Heart left ventricle (tissue), 16 donors: ENCODE measurements around the gene FAM83G. TPM values are rescaled to one million over a fixed set of nuclear protein-coding genes. Genes with fewer than 3 reads are reported as not detected.

Source experiments
- ATAC-seq, 4 donors: fragments of 200-7000 bp; cut with Tn5 transposase; one replicate each; pipeline ENCODE4 v1.9.1; 2020 to 2022; ENCODE audit warnings: moderate library complexity in 4 of 4, mild to moderate bottlenecking in 3 of 4, moderate number of reproducible peaks in 1 of 4
- DNase-seq, 5 donors: peaks; one replicate each; pipeline ENCODE4 v3.0.0-alpha.2; 2020
- H3K27ac ChIP-seq, 12 donors: fragments of 200-600 bp; sonication (generic) in 4 of 12; one replicate each; pipeline versions ENCODE4 v1.5.0 to v1.8.0; 2016 to 2022; ENCODE audit warnings: mild to moderate bottlenecking in 2 of 12
- H3K27me3 ChIP-seq, 9 donors: fragments of 200-600 bp; sonication (generic) in 2 of 9; one replicate each; pipeline versions ENCODE4 v1.5.1 to v1.8.0; 2016 to 2022; ENCODE audit warnings: mild to moderate bottlenecking in 3 of 9
- H3K36me3 ChIP-seq, 9 donors: fragments of 200-600 bp; sonication (generic) in 2 of 9; one replicate each; pipeline versions ENCODE4 v1.5.0 to v1.8.0; 2018 to 2022; ENCODE audit warnings: mild to moderate bottlenecking in 2 of 9
- H3K4me1 ChIP-seq, 12 donors: fragments of 200-600 bp; sonication (generic) in 4 of 12; one replicate each; pipeline versions ENCODE4 v1.5.0 to v1.8.0; 2016 to 2022; ENCODE audit warnings: mild to moderate bottlenecking in 3 of 12
- H3K4me3 ChIP-seq, 12 donors: fragments of 200-600 bp; sonication (generic) in 4 of 12; one replicate each; pipeline versions ENCODE4 v1.5.0 to v1.8.0; 2017 to 2022; ENCODE audit warnings: mild to moderate bottlenecking in 9 of 12, moderate library complexity in 4 of 12
- H3K9me3 ChIP-seq, 12 donors: fragments of 200-600 bp; sonication (generic) in 4 of 12; one replicate each; pipeline versions ENCODE4 v1.5.0 to v1.8.0; 2016 to 2022; ENCODE audit warnings: mild to moderate bottlenecking in 1 of 12
- POLR2A ChIP-seq, 2 donors: fragments of 450-650 bp; IDR thresholded peaks; one replicate each; pipeline ENCODE4 v1.6.1; 2017; ENCODE audit warnings: antibody characterized with exemption in 2 of 2, mild to moderate bottlenecking in 2 of 2, moderate library complexity in 2 of 2
- WGBS, 4 donors: extraction: QIAGEN DNeasy Blood & Tissue Kit in 2 of 4; methylation state at CpG; one replicate each; pipeline versions ENCODE4 v1.1.5 to v1.1.7; 2013 to 2018; 5-methylcytosine and 5-hydroxymethylcytosine counted together
- intact Hi-C, 10 donors: fragments of 100-400 bp; cut with DNase I; formaldehyde crosslinking; loops; one replicate each; pipeline versions ENCODE4 v1.11.1 to v1.14.2; 2022
- polyA plus RNA-seq, 2 donors: library from polyadenylated mRNA; stranded (reverse); fragments of 200-250 nt; gene quantifications; one replicate each; pipeline ENCODE4 v1.2.3, GENCODE V29; 2013
- total RNA-seq, 9 donors: library from RNA; depleted of rRNA in 2 of 9; stranded (reverse); fragments of >200 nt in 2 of 9; fragmentation: NEBNext Ultra II Directional in 3 of 9; extraction: Animal tissue kit (Norgen Biotek cat#: 25700) in 3 of 9; gene quantifications; one replicate each; pipeline versions ENCODE4 v1.1.0 to v1.2.4, GENCODE V29; 2016 to 2023
- TF ChIP-seq, protein P1 (sequence below), 12 donors: fragments of 200-600 bp; sonication (generic) in 4 of 12; IDR thresholded peaks; one replicate each; pipeline versions ENCODE4 v1.5.0 to v1.8.0; 2018 to 2022; ENCODE audit warnings: antibody characterized with exemption in 12 of 12, mild to moderate bottlenecking in 5 of 12
- donor health status: ischemic (EF 13 %, LVEDD 7.1; RV severe dilation, severe dysfunction).
- donor health status: healthy with polysubstance abuse.
- donor health status: DM: no; HTN: yes; CAD: no.
- donor health status: DM: no; HTN: no; CAD: no.
- donor health status: ischemic (EF 25% LVEDD 6.9; RV normal size, moderate dysfunction).
- donor health status: ischemic (EF 25% LVEDD 5.7; RV mildly dilated, moderate dysfunction).
- donor health status: healthy.
- donor health status: DM: yes; HTN: yes; CAD: no.
- donor health status: ischemic (EF 35%, LVEDD 5.7; RV mildly dilated, moderate dysfunction).
- donor health status: nonischemic (EF 11% LVEDD 7.7; RV severe dilation, severe dysfunction).
- donor health status: DM: yes; HTN: yes; CAD: no.
- donor health status: PGD.
- donor health status: ischemic (EF 29% LVEDD 5.4; RV normal size, mild dysfunction).
- donor health status: nonischemic (EF 23%, LVEDD 6.1; RV moderate dilation, normal function).

FAM83G gene
- total and polyA plus RNA-seq, 11 donors: 1.2 to 12.8 (median 1.8) TPM

GRCh38 chr17:19016881-19017280 lies 12.3 kb upstream of the FAM83G start:
- Histone ChIP-seq H3K27me3 (peaks cover 0 to 3% (median 0%) of the 10 kb centered on the region in 9 donors), H3K4me1 (no peaks in the 10 kb centered on the region), H3K4me3 (no peak overlapping the region), H3K27ac (no peak overlapping the region), H3K9me3 (no peaks in the 10 kb centered on the region), H3K36me3 (no peaks in the 10 kb centered on the region)
- ATAC-seq (no peak), DNase-seq (peak in 2 of 5 donors; percentile 16 to 46)
- 71 to 80% (median 75%) methylated on average over 7 of the region's 7 CpGs for WGBS, 4 donors
- no peak for TF ChIP-seq POLR2A (IDR thresholded peaks at IDR 0.05)
- TF ChIP-seq, protein P1, sequence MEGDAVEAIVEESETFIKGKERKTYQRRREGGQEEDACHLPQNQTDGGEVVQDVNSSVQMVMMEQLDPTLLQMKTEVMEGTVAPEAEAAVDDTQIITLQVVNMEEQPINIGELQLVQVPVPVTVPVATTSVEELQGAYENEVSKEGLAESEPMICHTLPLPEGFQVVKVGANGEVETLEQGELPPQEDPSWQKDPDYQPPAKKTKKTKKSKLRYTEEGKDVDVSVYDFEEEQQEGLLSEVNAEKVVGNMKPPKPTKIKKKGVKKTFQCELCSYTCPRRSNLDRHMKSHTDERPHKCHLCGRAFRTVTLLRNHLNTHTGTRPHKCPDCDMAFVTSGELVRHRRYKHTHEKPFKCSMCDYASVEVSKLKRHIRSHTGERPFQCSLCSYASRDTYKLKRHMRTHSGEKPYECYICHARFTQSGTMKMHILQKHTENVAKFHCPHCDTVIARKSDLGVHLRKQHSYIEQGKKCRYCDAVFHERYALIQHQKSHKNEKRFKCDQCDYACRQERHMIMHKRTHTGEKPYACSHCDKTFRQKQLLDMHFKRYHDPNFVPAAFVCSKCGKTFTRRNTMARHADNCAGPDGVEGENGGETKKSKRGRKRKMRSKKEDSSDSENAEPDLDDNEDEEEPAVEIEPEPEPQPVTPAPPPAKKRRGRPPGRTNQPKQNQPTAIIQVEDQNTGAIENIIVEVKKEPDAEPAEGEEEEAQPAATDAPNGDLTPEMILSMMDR (IDR thresholded peaks at IDR 0.05): no peak
- intact Hi-C loops: no loop called here

- Histone ChIP-seq H3K9me3 (no peaks in the 10 kb centered on the region), H3K36me3 (no peaks in the 10 kb centered on the region), H3K4me3 (no peak overlapping the region), H3K27ac (no peak overlapping the region), H3K4me1 (no peaks in the 10 kb centered on the region), H3K27me3 (peaks cover 0 to 3% (median 0%) of the 10 kb centered on the region in 9 donors)
- TF ChIP-seq, protein P1 (IDR thresholded peaks at IDR 0.05): no peak
- no peak for TF ChIP-seq POLR2A (IDR thresholded peaks at IDR 0.05)
- intact Hi-C loops: no loop called here
- DNase-seq (peak in 1 of 5 donors; percentile 7), ATAC-seq (no peak)
- 82 to 92% (median 88%) methylated on average over 6 to 8 of the region's 8 CpGs for WGBS, 4 donors
Observed at GRCh38 chr17:19016297-19016696, 11.7 kb upstream of the FAM83G start.

DNA sequence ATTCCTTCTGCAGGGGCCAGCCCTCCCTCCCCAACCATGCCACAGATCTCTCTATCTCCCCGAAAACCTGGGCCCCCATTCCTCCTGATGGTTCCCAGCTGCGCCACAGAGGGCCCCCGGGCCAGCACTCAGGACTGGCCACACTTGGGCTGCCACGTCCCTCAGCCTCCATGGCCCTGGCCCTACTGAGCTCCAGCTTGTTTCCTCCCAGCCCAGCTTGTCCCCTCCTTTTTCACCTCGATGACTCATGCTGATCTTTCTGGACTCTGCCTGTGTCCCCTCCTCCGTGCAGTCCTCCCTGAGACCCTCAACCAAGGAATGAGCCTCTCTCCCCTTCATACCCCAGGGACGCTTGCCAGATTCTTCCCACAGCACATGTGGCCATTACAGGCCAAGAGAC lies 10.9 kb upstream of the FAM83G start:
- Histone ChIP-seq H3K4me3 (no peak overlapping the region), H3K27ac (no peak overlapping the region), H3K9me3 (no peaks in the 10 kb centered on the region), H3K27me3 (peaks cover 0 to 3% (median 0%) of the 10 kb centered on the region in 9 donors), H3K36me3 (no peaks in the 10 kb centered on the region), H3K4me1 (no peaks in the 10 kb centered on the region)
- TF ChIP-seq, protein P1 (IDR thresholded peaks at IDR 0.05): no peak
- no peak for TF ChIP-seq POLR2A (IDR thresholded peaks at IDR 0.05)
- no peak for ATAC-seq
- intact Hi-C loops: no loop called here
- WGBS, 4 donors: 74 to 89% (median 79%) methylated on average over 7 of the region's 7 CpGs
- peak in 2 of 5 donors; percentile 9 to 28 for DNase-seq

- intact Hi-C loops: no loop called here
- TF ChIP-seq, protein P1 (IDR thresholded peaks at IDR 0.05): no peak
- TF ChIP-seq POLR2A (IDR thresholded peaks at IDR 0.05): no peak
- H3K27me3 ChIP-seq: peaks cover 0 to 3% (median 0%) of the 10 kb centered on the region in 9 donors
- DNase-seq (peak in 3 of 5 donors; percentile 16 to 37 (median 22)), ATAC-seq (no peak)
- no peaks in the 10 kb centered on the region for H3K9me3 ChIP-seq
- no peak overlapping the region for H3K27ac ChIP-seq
- WGBS, 4 donors: 78 to 83% (median 81%) methylated on average over 29 of the region's 29 CpGs
- no peaks in the 10 kb centered on the region for H3K36me3 ChIP-seq
- H3K4me3 ChIP-seq: no peak overlapping the region
- H3K4me1 ChIP-seq: no peaks in the 10 kb centered on the region
Observed at GRCh38 chr17:19014628-19015215, 10.2 kb upstream of the FAM83G start.
